Measurements from ENCODE around the gene PACS2. TPM values are rescaled to one million over a fixed set of nuclear protein-coding genes. Genes with fewer than 3 reads are reported as not detected.

Gene PACS2
- total and polyA plus RNA-seq, 4 donors: 5.1 to 21.9 (median 9.8) TPM

- Histone ChIP-seq H3K9me3 (ENCODE audit: control insufficient read depth in 4 of 4, low read length in 3 of 4) (no peaks in the 10 kb centered on the region), H3K27me3 (ENCODE audit: control insufficient read depth in 4 of 4, insufficient read depth in 4 of 4, low read length in 3 of 4) (no peaks in the 10 kb centered on the region), H3K4me3 (ENCODE audit: low read depth in 1 of 3, low read length in 3 of 3) (no peak overlapping the region), H3K36me3 (ENCODE audit: control insufficient read depth in 4 of 4, insufficient read depth in 3 of 4, low read depth in 1 of 4, low read length in 3 of 4) (peaks cover 0 to 21% (median 5%) of the 10 kb centered on the region in 4 donors), H3K9ac (ENCODE audit: low read depth in 1 of 2, low read length in 2 of 2) (no peak overlapping the region), H3K4me1 (ENCODE audit: control insufficient read depth in 4 of 4, insufficient read depth in 4 of 4, low read length in 3 of 4) (no peaks in the 10 kb centered on the region), H3K27ac (ENCODE audit: low read depth in 1 of 2, low read length in 2 of 2) (no peak overlapping the region)
- TF ChIP-seq FOXA2 (IDR thresholded peaks at IDR 0.05): no peak
- TF ChIP-seq HNF4A (conservative IDR thresholded peaks at IDR 0.05): no peak
- no peak for TF ChIP-seq RXRA (IDR thresholded peaks at IDR 0.05)
- TF ChIP-seq HNF4G (IDR thresholded peaks at IDR 0.05): no peak
- TF ChIP-seq RAD21 (IDR thresholded peaks at IDR 0.05): no peak
- TF ChIP-seq, protein P1, sequence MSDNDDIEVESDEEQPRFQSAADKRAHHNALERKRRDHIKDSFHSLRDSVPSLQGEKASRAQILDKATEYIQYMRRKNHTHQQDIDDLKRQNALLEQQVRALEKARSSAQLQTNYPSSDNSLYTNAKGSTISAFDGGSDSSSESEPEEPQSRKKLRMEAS (IDR thresholded peaks at IDR 0.05): no peak
- no peak for TF ChIP-seq FOXA1 (IDR thresholded peaks at IDR 0.05)
- TF ChIP-seq SP1 (IDR thresholded peaks at IDR 0.05): no peak
- TF ChIP-seq REST (IDR thresholded peaks at IDR 0.05): no peak
- TF ChIP-seq YY1 (IDR thresholded peaks at IDR 0.05): no peak
- TF ChIP-seq EGR1 (IDR thresholded peaks at IDR 0.05; ENCODE audit: low read depth in 2 of 2): no peak
- no peak for TF ChIP-seq NR2F2 (IDR thresholded peaks at IDR 0.05)
- no peak for TF ChIP-seq GABPA (IDR thresholded peaks at IDR 0.05 in 1 of 2, conservative IDR thresholded peaks at IDR 0.05 in 1 of 2)
- no peak for TF ChIP-seq ATF3 (IDR thresholded peaks at IDR 0.05)
- no peak for DNase-seq (ENCODE audit: low spot score)
- WGBS: 96% methylated on average over 26 of the region's 26 CpGs
Observed at GRCh38 chr14:105382343-105383082, 68.0 kb downstream of the PACS2 start.

DNA sequence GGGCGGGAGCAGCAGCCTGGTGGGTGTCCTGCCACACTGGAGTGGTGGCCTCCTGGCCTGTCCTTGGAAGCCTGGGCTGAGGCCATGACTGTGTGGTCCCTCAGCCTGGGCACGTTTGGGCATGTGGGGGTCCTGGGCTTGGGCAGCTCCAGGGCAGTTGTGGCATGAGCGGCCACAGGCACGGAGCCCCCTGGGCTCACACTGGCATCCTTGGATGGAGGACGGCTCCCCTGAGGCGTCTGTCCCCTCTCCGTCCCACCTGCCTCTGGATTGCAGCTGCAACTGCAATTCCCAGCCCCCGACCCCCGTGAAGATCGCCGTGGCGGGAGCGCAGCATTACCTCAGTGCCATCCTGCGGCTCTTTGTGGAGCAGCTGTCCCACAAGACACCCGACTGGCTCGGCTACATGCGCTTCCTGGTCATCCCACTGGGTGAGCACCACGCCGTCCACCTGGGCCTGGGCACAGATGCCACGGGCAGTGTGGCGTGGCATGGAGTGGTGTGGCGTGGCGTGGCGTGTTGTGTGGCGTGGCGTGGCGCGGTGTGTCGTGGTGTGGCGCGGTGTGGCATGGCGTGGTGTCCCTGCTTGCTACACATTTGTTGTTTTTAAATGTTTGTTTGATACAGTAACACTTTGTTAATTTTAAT is 68.7 kb downstream of the PACS2 start:
- H3K9ac ChIP-seq (ENCODE audit: low read depth in 1 of 2, low read length in 2 of 2): no peak overlapping the region
- H3K27me3 ChIP-seq (ENCODE audit: control insufficient read depth in 4 of 4, insufficient read depth in 4 of 4, low read length in 3 of 4): no peaks in the 10 kb centered on the region
- H3K9me3 ChIP-seq (ENCODE audit: control insufficient read depth in 4 of 4, low read length in 3 of 4): no peaks in the 10 kb centered on the region
- no peak for DNase-seq (ENCODE audit: low spot score)
- H3K27ac ChIP-seq (ENCODE audit: low read depth in 1 of 2, low read length in 2 of 2): no peak overlapping the region
- H3K36me3 ChIP-seq (ENCODE audit: control insufficient read depth in 4 of 4, insufficient read depth in 3 of 4, low read depth in 1 of 4, low read length in 3 of 4): peaks cover 0 to 21% (median 5%) of the 10 kb centered on the region in 4 donors
- H3K4me3 ChIP-seq (ENCODE audit: low read depth in 1 of 3, low read length in 3 of 3): no peak overlapping the region
- WGBS: 98% methylated on average over 32 of the region's 32 CpGs
- H3K4me1 ChIP-seq (ENCODE audit: control insufficient read depth in 4 of 4, insufficient read depth in 4 of 4, low read length in 3 of 4): no peaks in the 10 kb centered on the region
- TF ChIP-seq HNF4A (conservative IDR thresholded peaks at IDR 0.05) (no peak), YY1 (IDR thresholded peaks at IDR 0.05) (no peak), JUND (IDR thresholded peaks at IDR 0.05) (no peak), NR2F2 (IDR thresholded peaks at IDR 0.05) (no peak), EGR1 (IDR thresholded peaks at IDR 0.05; ENCODE audit: low read depth in 2 of 2) (no peak), REST (IDR thresholded peaks at IDR 0.05) (no peak), TAF1 (conservative IDR thresholded peaks at IDR 0.05) (no peak), ATF3 (IDR thresholded peaks at IDR 0.05) (no peak), HNF4G (IDR thresholded peaks at IDR 0.05) (no peak), SP1 (IDR thresholded peaks at IDR 0.05) (no peak), FOXA2 (IDR thresholded peaks at IDR 0.05) (no peak), RXRA (IDR thresholded peaks at IDR 0.05) (no peak), ZBTB33 (IDR thresholded peaks at IDR 0.05) (no peak)
- TF ChIP-seq, protein P1 (IDR thresholded peaks at IDR 0.05): no peak
